Stimulated activated CD8-positive, alpha-beta memory T cell treated with anti-CD3 and anti-CD28 coated beads, Interleukin-7, amount 100 ng/mL, for 48 hours (primary cell): ENCODE results near the gene ISOC2.

Source experiments
- DNase-seq, 2 donors: peaks; one replicate each; pipeline ENCODE4 v3.0.0-alpha.2; 2020; ENCODE audit warnings: low read depth in 1 of 2; ENCODE audit errors: extremely low read depth in 1 of 2

ISOC2 gene

DNA sequence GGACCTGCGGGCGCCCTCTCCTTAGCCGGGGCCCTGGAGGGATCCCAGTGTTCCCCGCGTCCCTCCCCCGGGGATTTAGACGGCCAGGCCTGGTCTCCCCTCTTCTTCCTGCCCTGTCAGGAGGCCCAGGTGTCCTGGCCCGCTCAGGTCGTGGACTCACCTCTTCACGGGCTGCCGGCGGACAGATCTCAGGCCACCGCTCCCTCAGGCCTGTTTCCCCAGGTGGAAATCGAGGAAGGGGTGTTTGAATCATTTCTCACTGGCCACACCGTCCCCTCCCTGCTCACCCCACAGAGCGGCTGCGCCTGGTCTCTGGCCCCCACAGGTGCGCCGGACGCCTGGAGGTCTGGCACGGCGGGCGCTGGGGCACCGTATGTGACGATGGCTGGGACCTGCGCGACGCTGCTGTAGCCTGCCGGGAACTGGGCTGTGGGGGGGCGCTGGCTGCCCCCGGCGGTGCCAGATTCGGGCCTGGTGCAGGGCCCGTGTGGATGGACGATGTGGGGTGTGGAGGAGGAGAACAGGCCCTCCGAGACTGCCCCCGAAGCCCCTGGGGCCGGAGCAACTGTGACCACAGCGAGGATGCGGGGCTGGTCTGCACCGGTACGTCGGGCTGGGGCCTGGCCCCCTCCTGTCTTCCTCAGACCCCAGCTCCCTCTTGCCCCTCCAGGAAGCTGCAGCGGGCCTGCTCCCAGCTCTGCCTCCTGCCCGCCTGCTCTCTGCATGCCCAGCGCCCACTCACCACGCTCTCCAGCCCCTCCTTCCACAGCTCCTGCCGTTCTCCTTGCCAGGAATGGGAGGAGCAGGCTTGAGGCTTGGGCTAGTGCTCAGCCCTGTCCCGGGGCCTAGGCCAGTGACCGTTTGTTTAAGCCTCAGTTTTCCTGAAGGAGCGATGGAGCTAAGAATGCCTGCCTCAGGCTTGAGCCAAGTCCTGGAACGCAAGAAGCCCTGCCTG is 29.3 kb upstream of the ISOC2 start:
- no peak for DNase-seq

DNA sequence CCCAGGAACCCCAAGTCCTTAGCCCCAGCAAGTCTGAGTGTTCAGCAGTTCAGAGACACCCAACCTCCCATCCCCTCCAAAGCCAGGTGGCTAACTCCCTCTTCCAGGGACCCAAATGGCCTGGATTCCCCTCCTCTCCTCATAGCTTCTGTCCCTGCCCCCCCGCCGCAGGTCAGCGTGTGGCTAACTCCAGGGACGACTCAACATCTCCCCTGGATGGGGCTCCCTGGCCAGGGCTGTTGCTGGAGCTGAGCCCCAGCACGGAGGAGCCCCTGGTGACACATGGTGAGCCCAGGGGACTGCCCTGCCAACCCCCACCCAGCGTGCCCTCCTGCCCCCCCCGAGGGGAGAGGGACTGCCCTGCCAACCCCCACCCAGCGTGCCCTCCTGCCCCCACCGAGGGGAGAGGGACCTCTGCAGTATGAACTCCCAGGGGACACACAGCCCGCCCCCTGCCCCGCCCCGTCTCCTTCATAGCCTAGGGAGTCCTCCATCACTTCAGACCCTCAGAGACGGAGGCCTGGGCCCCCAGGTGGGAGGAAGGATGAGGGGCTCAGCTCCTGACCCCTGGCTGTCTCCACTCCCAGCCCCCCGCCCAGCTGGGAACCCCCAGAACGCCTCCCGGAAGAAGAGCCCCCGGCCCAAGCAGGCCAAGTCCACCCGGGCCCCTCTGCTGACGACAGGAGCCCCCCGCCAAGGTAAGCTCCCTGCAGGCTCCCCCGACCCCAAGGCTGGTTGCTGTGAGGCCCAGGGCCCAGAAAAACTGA is 28.5 kb upstream of the ISOC2 start:
- no peak for DNase-seq

DNA sequence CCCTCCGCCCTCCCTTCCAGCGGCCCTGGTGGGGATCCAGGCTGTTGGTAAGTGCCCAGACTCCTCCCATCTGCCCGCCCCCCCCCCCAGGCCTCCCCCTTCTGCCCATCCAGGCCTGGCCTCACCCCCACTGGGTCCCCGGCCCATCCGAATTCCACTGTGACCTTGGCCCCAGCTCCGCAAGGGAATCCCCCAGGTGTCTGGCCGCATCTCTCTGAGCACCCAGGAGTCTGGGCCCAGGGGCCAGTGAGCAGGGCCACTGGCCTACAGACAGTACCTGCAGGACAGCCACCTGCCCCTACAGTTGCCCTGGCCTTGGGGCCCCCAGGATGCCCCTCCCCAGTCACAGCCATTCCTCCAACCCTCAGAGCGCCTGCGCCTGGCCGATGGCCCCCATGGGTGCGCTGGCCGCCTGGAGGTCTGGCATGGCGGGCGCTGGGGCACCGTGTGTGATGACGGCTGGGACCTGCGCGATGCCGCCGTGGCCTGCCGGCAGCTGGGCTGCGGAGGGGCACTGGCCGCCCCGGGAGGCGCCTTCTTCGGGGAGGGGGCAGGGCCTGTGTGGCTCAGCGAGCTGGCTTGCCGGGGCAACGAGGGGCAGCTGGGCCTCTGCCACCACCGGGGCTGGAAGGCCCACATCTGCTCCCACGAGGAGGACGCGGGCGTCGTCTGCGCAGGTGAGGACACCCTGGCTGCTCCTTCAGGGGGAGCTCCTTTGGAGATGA is 27.7 kb upstream of the ISOC2 start:
- no peak for DNase-seq

DNA sequence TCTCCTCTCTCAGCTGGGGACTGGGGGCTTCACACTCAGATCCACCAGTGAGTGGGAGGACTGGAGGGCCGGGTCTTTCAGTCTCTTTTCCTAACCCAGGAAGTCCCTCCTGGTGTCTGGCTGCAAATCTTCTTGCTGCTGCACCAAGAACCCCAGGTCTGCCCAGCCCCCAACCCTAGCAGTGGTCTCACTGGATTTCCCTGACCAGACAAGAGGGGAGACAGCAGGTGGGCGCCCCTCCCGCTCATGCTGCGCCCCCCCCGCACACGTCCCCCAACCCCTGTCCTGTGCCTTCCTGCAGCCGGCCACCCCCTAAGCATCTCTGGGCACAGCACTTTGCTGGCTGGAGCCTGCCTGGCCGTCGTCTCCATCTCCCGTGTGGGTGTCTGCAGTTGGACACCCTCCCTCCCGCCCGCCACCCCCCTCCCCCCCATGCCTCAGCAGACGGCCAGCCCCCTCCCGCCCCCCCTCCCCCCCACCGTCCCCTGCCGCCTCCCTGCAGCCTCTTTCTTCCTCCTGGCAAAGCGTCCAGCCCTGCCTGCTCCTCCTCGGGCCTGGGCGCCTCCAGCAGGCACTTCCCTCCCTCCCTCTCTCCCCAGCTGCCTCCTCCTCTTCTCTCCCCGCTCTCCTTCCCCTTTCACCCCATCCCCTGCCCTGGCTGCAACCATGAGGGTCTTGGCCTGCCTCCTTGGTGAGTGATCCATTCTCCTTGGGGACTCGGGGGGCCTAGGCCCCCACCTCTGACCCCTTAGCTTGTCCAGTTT is 26.7 kb upstream of the ISOC2 start, which contains the start of gene SSC5D:
TSS of gene SSC5D (plus strand) at position 513 of the 764 bp plus-strand sequence. CDS start at position 667, 154 bp downstream.
- DNase-seq = no peak

DNA sequence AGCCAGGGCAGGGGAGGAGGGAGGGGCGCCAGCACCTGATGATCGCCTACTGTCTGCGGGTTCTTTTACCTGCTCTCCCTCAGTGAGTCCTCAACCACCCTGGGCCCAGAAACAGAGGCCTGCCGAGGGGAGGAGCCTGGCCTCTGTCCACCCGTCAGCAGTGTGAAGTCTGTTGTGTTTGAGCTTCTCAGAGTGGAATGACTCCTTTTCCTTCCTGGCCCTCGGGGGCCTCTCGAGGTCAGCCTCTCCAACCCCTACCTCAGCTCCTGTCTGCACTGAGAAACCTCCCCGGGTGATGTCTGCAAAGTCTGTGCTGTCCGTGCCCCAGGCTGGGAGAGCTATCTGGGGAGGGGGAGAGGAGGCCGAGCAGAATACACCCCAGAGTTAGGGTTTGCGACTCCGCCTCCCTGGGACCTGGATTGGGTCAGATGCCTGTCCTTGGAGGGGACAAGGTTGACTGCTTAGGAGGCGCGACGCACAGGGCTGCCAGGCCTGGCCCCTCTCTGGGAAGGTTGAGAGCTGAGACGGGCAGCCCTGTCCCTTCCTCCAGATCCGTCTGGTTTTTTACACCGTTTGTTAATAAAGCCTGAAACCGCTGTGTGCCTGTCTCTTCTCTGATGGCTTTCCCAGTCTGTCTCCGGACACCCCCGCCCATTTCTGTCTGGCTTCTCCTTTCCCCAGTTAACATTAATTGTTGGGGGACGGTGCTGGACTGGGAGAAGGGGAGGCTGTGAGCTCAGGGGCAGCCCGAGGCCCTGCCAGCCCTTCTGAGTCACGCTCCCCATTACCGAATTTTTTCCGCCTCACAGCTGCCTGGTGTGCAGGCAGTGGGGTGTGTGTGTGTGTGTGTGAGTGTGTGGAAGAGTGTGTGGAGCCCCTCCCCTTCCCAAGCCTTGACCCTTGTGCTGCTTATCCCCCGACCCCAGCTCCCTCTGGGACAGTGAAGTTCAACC is 25.8 kb upstream of the ISOC2 start:
- peak in 1 of 2 donors; percentile 60 for DNase-seq

DNA sequence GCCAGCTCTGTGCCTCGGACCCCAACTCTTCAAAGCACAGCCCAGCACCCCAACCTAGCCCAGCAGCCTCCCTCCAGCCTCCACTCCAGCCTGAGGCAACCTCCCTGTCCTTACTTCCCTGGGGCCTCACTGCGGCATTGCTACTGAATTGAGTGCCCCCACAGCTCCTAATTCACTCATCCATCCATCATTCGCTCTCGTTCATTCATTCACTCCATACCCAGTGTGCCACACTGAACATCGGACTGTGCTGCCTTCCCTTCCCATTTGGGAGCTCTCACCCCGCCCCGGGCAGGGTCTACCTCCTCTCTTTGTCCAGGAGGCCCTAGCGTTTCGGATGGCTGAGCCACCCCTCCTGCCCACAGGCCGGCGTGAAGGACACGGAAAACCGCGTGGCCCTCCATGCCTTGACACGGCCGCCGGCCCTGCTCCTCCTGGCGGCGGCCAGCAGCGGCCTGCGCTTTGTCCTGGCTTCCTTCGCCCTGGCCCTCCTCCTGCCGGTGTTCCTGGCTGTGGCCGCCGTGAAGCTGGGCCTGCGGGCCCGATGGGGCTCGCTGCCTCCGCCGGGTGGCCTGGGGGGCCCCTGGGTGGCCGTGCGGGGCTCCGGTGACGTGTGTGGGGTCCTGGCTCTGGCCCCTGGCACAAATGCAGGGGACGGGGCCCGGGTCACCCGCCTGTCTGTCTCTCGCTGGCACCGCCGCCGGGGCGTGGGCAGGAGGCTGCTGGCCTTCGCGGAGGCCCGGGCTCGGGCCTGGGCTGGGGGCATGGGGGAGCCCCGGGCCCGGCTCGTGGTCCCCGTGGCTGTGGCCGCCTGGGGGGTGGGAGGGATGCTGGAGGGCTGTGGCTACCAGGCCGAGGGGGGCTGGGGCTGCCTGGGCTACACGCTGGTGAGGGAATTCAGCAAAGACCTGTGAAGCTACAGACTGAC is 24.9 kb upstream of the ISOC2 start:
- DNase-seq = no peak

DNA sequence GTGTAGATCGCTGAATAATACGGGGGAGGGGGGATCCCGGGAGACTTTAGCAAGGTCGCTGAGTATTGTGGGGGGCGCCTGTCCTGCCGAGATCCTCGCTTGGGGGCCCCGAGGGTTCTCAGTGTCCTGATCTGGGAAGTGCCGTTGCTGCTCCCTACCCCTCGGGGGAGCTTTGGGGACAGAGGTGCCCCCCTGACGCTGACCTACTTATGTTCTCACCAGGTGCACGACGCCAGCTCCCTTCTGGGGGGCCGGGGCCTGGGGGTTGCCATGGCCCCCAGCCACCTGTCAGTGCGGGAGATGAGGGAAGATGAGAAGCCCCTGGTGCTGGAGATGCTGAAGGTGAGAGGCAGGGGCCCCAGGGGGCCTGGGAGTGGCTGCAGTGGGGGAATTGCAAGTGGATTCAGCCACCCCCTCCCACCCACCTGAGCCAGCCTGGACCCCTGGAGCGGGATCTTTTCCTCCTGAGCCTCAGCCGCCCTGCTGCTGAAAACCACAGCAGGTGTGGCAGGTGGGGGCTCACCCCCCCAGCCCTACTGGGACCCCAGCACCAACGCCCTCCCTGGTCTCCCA is 24.1 kb upstream of the ISOC2 start:
- no peak for DNase-seq

DNA sequence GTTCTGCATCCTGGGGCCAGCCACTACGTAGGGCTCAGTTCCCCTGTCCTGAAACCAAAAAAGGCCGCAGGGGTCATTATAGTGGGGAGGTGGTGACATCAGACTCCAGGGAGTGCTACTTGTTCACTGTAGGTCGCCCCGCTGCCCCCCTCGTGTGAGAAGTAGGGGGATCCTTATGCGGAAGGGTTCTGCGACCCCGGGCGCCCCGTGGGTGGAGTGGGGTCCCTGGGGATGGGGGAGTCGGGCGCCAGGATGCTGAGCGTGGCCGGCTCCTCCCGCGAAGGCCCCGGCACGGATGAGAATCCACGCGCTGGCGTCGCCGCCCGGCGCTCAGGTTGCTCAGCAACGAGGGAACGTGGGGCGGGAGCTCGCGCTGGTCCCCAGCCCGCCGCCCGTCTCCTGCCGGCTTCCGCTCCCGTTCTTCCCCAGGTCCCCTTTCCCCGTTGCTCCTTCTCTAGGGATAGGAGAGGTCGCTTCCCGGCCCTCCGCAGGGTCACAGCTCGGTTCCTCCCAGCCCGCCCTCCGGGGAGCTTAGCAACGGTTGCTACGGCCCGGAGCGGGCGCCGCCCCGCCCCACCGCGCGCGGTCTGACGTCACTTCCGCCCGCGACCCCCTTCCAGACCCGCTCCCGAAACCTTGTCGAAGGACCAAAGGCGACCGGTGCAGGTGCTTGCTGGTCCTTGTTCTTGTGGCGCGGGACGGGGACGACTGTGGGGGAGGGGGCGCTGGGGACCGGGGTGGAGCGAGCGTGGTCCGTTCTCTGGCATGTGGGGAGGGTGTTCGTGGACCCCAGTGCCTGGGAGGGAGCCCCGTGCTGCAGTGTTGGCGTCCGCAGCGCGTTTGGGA is 23.4 kb upstream of the ISOC2 start, which contains the start of gene NAT14:
TSS of gene NAT14 (plus strand) at position 596 of the 846 bp plus-strand sequence. CDS start 521 bp downstream, outside the sequence.
- peak; percentile 33 to 50 for DNase-seq

DNA sequence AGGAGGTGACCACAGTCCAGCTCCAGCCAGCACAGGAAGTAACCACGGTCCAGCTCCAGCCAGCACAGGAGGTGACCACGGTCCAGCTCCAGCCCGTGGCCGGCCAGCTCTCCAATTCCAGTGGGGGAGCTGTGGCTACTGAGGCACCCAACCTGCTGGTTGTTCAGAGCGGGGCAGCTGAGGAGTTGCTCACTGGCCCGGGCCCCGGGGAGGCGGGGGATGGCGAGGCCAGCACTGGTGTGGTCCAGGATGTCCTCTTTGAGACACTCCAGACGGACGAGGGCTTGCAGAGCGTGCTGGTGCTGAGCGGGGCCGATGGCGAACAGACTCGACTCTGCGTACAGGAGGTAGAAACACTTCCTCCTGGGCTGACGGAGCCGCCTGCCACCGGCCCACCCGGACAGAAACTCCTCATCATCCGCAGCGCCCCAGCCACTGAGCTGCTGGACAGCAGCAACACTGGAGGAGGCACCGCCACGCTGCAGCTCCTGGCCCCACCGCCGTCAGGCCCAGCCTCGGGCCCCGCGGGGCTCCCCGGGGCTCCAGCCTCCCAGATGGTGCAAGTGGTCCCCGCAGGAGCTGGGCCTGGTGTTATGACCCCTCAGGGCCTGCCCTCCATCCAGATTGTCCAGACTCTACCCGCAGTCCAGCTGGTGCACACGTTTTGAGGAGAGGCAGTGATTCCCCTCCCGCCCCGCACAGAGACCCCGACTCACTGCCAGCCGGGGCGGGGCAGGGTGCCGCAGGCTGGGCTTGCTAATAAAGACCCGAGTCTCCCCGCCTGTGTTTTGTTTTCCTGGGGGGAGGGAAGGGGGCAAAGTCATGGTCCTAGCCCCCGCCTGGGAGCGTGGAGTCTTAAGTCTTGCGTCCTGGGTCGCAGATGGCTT is 22.5 kb upstream of the ISOC2 start:
- no peak for DNase-seq

DNA sequence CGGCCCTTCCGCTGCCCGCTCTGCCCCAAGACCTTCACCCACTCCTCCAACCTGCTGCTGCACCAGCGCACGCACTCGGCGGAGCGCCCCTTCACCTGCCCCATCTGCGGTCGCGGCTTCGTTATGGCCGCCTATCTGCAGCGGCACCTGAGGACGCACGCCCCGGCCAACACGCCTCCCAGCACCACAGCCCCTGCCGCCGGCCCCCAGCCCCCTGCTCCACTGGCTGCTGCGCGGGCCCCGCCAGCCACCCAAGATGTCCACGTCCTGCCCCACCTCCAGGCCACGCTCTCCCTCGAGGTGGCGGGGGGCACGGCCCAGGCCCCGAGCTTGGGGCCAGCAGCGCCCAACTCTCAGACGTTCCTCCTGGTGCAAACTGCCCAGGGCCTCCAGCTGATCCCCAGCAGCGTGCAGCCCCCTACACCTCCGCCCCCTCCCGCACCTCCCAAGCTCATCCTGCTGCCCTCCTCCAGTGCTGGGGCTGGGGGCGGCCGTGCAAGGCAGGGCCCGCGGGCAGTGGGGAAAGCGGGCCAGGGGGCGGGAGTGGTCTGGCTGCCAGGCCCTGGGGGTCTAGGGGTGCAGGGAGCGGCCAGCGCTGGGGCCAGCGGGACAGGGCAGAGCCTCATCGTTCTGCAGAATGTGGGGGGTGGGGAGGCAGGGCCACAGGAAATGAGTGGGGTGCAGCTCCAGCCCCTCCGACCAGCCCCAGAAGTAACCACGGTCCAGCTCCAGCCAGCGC is 21.7 kb upstream of the ISOC2 start:
- no peak for DNase-seq

DNA sequence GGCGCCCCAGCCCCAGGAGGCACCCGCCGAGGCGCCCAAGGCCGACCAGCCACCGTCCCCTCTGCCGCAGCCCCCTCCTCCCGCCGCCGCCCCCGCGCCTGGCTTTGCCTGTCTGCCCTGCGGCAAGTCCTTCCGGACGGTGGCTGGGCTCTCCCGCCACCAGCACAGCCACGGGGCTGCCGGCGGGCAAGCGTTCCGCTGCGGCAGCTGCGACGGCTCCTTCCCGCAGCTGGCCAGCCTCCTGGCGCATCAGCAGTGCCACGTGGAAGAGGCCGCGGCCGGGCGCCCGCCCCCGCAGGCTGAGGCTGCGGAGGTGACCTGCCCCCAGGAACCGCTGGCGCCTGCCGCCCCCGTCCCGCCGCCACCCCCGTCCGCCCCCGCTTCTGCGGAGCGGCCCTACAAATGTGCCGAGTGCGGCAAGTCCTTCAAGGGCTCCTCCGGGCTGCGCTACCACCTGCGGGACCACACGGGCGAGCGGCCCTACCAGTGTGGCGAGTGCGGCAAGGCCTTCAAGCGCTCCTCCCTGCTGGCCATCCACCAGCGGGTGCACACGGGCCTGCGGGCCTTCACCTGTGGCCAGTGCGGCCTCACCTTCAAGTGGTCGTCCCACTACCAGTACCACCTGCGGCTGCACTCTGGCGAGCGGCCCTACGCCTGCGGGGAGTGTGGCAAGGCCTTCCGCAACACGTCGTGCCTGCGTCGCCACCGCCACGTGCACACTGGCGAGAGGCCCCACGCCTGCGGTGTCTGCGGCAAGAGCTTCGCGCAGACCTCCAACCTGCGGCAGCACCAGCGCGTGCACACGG is 20.9 kb upstream of the ISOC2 start:
- no peak for DNase-seq

DNA sequence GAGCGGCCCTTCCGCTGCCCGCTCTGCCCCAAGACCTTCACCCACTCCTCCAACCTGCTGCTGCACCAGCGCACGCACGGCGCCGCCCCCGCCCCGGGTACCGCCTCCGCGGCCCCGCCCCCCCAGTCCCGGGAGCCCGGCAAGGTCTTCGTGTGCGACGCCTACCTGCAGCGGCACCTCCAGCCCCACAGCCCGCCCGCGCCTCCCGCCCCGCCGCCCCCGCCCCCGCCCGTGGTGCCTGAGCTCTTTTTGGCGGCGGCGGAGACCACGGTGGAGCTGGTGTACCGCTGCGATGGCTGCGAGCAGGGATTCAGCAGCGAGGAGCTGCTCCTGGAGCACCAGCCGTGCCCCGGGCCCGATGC is 20.3 kb upstream of the ISOC2 start:
- no peak for DNase-seq

DNA sequence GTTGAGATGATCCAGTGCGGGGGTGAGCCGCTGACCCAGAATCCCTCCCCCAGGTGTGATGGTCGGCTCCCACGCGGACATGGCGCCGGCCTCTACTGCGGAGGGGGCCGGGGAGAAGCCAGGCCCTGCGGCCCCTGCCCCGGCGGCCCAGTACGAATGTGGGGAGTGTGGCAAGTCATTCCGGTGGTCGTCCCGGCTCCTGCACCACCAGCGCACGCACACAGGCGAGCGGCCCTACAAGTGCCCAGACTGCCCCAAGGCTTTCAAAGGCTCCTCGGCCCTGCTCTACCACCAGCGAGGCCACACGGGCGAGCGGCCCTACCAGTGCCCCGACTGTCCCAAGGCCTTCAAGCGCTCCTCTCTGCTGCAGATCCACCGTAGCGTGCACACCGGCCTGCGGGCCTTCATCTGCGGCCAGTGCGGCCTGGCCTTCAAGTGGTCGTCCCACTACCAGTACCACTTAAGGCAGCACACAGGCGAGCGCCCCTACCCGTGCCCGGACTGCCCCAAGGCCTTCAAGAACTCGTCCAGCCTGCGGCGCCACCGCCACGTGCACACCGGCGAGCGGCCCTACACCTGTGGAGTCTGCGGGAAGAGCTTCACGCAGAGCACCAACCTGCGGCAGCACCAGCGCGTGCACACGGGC is 19.8 kb upstream of the ISOC2 start:
- DNase-seq = no peak
